GOT3 (cell line): Measurements from ENCODE around the gene EVC2.
"Not testable (repeated sequence)": the region's sequence is repeated elsewhere in the genome, so short reads cannot be mapped to it uniquely, and the experiment has no call there.

Experiments used
- DNase-seq: peaks from one replicate; lab custom pipeline; 2025; ENCODE audit warnings: mixed read lengths; lab: John Stamatoyannopoulos, UW

EVC2 gene

GRCh38 chr4:5742388-5742787, 34.0 kb upstream of the EVC2 start:
- DNase-seq, result no peak

GRCh38 chr4:5738061-5738460, 29.7 kb upstream of the EVC2 start:
- DNase-seq, result no peak

DNA sequence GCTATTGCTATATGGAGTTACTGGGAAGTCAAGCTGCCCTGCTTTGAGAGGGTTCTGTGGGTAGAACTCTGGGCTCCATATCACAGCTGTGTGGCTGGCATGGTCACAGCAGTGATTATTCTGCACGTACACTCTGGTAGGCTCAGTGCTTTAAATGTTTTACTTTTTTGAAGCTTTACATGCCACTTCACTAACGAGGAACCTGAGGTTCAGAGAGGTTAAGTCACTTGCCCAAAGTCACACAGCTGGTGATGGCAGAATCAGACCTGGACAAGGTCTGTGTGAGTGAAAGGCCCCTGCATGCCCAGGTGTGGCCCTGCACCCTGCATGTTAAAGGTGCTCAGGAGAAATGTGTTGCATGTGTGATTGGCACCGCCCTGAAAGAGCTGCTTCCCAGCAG, 27.1 kb upstream of the EVC2 start:
- DNase-seq, result no peak

DNA sequence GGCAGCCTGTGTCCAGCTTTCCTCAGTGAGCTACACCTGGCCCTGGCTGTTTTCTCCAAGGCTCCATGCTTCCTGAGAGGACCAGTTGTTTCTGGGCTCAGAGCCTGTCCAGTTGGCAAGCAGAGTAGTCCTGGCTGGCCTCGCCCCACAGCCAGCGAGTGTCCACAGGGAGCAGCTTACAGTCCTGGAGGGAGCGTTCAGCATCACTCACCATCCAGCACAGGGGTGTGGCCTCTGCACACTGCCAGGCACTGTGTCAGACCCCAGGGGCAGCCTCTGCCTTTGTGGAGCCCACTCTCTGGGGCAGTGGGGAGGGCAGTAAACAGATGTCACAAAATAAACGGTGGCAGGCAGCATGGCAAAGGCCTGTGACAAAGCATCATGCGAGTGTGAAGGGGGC, 26.5 kb upstream of the EVC2 start:
- no peak for DNase-seq

GRCh38 chr4:5732158-5732557, 23.8 kb upstream of the EVC2 start:
- no peak for DNase-seq

DNA sequence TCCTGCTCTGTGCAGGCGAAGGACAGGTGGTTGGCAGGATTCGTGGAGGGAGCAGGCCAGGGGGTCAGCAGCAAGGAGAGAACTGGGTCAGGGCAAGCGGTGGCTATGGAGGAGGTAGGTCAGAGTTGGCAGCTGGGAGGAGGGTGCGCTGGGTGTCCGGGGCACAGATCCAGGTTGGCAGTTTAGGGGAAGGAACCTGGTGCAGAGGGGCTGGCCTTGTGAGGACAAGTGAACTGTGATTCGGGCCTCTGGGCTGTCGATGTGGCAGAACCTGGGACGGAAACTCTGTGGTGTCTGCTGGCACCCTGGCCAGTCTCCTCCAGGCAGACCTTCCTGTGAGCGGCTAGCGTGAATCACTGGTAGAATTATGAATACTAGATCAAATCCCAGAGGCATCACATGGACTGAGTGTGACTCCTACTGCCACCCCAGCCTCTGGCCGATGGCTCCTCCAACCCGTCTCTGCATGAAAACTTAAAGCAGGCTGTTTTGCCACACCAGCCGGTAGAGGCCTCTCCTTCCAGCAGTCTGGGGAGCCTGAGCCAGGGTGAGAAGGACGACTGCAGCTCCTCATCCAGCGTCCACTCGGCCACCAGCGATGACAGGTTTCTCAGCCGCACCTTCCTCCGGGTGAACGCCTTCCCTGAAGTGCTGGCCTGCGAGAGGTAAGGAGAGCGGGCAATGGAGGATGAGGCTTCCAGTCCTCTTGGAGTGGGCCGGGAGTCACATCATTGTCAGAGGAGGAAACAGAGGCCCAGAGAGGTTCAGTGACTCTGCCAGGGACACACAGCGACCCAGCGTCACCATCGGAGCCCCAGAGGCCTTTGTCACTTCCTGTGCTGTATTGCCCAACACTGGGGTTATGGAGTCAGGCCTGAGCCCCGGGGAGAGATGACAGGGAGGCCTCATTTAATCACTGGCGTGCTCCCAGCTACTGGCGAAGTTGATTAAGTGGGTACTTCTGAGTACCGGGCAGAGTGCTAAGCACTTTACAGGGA, 22.9 kb upstream of the EVC2 start:
- no peak for DNase-seq

DNA sequence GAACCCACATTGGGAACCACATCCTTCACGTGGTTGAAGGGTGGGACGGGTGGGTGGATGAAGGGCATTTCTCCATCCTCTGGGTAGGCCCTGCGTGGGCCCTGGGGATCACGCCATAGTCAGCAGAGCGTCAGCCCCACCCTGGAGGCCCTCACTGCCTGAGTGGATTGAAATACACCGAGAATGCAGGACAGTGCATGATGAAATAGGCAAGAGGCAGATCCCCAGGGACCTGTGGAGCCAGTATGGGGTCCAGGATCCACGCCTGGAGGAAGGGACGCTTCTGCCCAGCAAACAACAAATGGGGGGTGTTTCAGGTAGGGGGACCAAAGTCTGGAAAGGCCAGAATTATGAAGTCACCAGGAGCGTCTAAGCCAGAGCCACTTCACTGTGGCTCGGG, 22.1 kb upstream of the EVC2 start:
- DNase-seq, result no peak

- not testable (repeated sequence) for DNase-seq
Measured at GRCh38 chr4:5728412-5728811, 20.1 kb upstream of the EVC2 start.

DNA sequence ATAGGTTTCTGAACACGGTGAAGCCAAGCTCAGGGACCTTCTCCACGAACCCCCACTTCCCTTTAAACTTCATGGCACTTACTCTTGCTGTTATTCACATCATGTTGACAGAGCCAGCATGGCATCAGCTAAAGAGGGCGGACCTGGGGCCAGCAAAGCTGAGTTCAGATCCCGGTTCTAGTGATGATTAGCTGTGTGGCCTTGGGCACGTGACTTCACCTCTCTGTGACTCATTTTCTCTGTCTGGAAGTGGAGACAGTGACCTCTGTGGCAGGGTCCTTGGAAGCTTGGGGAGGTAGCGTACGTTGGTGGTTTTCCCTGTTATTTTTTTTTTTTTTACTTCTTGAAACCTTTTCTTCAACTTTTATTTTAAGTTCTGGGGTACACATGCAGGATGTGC, 16.0 kb upstream of the EVC2 start:
- DNase-seq, result no peak

DNA sequence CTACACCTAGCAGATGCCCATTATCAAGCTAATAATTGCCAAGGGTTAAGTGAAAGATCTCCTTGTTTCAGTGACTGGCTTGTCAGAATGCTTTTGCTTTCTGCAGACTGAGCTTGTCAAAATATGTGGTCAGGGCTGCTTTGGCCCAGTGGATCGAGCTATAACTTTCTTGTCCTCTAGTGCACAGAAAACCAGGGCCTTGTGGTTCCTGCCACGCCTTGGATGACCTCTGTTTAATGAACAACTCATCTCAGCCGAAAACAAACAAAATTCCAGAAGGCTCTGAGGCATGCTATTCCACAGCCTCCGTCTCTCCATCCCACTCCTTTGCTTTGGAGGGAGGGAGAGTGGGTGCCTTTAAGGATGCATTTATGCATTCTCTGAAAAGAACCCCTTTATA, 14.0 kb upstream of the EVC2 start:
- DNase-seq, result no peak

- no peak for DNase-seq
Measured at GRCh38 chr4:5721923-5722322, 13.6 kb upstream of the EVC2 start.

- no peak for DNase-seq
Measured at GRCh38 chr4:5720980-5721379, 12.6 kb upstream of the EVC2 start.

GRCh38 chr4:5720157-5720850, 11.9 kb upstream of the EVC2 start:
- no peak for DNase-seq

- no peak for DNase-seq
Measured at GRCh38 chr4:5719350-5720055, 11.1 kb upstream of the EVC2 start.

DNA sequence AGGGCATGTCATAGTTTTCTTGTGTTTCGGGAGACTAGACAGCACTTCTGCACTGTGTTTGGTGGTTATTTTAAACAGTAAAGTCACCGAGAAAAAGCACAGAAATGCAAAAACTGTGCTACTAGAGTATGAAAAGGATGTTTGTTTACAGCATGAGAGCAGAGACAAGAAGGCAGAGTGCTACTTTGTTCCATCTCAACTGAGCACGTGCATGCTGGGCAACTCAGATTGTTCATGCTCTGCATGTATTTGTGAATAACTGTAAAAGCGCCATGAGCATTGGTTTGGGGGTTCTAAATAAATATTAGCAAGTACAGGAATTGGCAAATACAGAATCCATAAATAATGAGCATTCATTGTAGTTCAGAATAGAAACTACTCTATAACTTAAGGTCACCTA, 10.1 kb upstream of the EVC2 start:
- no peak for DNase-seq

DNA sequence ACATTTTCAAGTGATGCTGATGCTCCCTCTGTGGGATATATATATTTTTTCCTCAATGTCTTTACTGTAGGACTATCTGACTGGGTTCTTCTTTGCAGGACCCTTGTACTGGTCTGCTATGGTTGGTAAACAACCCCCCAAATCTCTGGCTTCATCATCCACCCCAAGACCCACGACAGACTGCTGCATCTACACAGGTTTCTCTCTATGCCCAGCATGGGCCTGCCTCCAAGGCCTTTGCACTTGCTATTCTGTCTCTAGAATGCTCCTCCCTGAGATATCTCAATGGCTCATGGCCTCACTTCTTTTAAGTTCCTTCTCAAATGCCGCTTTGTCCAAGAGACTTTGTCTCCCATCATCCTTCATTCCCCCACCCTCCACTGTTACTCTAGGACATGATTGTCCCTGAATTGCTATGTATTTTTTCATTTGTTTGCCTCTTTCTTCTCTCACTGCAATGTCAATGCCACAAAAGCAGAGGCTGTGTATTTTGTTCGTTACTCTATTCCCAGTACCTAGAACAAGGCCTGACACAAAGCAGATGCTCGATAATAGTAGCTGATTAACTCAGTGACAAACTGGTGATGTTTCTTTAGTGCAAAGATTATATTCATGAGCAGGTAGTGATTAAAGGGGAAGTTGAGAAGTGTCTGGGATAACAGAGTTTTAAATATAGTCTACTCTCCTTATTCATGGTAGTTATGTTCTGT, 9.2 kb upstream of the EVC2 start:
- no peak for DNase-seq

- no peak for DNase-seq
Measured at GRCh38 chr4:5716391-5716790, 8.0 kb upstream of the EVC2 start.

GRCh38 chr4:5715357-5715756, 7.0 kb upstream of the EVC2 start:
- no peak for DNase-seq

- DNase-seq, result no peak
Measured at GRCh38 chr4:5713861-5714260, 5.5 kb upstream of the EVC2 start.

- no peak for DNase-seq
Measured at GRCh38 chr4:5712931-5713330, 4.6 kb upstream of the EVC2 start.

- no peak for DNase-seq
Measured at GRCh38 chr4:5712517-5712916, 4.2 kb upstream of the EVC2 start.
